NCI-H2107 treated with DMSO at 0.1 percent for 48 hours (cell line): ENCODE data around the gene MPZL2.

ENCODE experiments used
- DNase-seq: peaks from one replicate; lab custom pipeline; 2025; ENCODE audit not compliant: unreplicated experiment; lab: John Stamatoyannopoulos, UW

Gene MPZL2

DNA sequence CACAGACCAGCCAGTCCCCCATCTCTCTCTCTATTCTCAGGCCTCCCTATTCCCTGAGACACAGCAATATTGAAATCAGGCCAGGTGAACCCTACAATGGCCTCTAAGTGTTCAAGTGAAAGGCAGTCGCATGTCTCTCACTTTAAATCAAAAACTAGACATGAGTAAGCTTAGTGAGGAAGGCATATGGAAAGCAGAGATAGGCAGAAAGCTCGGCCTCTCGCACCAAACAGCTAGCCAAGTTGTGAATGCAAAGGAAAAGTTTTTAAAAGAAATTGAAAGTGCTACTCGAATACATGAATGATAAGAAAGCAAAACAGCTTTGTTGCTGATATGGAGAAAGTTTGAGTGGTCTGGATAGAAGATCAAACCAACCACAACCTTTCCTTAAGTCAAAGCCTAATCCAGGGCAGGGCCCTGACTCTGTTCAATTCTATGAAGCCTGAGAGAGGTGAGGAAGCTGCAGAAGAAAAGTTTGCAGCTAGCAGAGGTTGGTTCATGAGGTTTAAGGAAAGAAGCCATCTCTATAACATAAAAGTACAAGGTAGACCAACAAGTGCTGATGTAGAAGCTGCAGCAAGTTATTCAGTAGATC is 19.8 kb upstream of the MPZL2 start:
- DNase-seq = no peak

DNA sequence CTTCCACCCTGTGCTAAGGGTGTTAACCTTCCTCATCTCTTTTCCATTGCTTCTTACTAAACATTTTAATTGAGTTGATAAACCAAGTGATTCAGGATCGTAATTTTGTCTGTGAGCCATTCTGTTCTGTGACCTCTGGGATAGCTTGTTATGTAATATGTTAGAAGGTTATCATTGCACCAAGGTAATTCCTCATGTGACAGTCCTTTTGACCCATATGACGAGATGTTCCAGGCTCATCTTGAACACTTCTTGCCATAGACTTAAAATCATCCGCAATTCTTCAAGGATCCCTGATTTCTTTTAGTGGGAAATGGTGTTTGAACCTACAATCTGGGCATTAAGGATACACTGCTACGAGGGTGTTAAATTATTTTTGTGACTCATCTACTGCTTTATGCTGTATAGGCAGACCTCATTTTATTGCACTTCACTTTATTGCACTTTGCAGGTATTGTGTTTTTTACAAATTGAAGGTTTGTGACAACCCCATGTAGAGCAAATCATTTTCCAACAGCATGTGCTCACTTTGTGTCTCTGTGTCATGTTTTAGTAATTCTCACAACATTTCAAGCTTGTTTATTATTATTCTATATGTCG is 19.0 kb upstream of the MPZL2 start:
- no peak for DNase-seq

GRCh38 chr11:118282606-118283005 is 18.5 kb upstream of the MPZL2 start:
- DNase-seq = no peak

GRCh38 chr11:118281284-118281683 is 17.2 kb upstream of the MPZL2 start:
- DNase-seq = no peak

DNA sequence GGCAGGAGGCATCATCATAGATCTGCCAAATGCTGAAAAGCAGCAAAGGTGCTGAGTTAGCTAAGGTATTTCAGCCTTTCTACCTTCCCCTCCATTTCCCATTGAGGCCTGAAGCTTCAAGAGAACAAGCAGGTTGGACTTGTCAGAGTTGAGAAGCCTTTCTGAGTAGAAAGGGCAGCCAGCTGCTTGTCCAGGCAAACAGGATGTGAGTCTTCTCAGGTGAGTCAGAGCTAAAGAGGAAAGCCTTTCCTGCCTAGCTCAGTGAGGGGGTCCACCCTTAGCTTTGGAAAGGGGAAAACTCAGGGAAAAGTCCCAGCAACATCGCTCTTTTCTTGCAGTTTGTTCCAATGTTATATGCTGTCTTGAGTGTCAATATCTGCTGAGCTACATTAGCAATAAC is 13.2 kb upstream of the MPZL2 start:
- DNase-seq = no peak

GRCh38 chr11:118276422-118276821 is 12.3 kb upstream of the MPZL2 start:
- no peak for DNase-seq

DNA sequence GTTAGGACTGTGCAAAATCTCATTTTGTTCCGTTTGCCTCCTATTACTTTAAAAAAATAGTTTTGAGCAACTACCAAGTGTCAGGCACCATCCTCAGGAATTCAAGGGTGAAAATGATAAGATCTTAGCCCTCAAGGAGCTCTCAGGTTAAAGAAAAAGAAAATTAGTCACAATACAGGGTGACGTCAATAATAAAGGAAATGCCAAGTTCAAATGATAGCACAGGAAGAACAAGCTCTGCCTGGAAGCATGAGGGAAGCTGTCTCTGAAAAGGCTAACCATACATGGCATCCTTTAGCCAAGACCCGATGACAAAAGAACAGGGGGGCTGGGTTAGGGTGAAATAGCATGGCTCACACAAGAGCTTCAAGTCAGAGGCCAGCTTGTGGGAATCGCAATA is 11.1 kb upstream of the MPZL2 start:
- no peak for DNase-seq

DNA sequence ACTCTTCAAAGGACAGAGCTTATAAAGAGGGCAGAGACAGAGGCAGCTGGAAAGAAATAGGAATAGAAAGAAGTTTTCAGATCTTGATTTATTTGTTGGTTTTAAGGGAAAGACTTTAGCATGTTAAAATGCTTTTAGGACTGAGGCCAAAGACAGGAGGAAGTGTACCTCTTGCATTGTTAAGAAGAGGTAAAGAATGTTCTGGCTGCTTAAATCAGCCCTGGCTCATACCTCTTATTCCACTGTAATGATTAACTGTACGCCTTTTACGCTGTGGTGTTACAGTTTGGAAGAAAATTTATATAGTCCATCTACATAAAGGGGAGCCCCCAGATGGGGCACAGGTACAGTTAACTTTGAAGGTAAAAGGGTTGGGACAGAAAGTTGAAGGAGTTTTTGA is 10.1 kb upstream of the MPZL2 start:
- no peak for DNase-seq

DNA sequence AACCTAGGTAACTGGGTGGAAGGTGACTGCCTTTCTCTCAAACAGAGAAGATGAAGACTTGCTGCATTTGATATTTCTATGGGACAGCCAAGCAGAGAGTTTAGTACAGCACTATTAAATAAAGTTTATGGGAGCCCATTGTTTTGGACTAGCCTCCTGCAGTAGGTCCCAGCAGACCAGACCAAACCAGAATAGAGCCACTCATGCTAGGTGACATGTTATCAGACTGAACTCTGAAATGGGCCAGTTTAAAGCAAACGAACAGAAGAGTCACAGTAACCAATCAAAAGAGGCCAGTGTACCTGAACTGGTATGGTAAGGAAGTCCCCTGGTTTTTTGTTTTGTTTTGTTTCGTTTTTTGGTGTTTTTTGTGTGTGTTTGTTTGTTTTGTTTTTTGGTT is 7.9 kb upstream of the MPZL2 start:
- no peak for DNase-seq

GRCh38 chr11:118267486-118267885 is 3.4 kb upstream of the MPZL2 start:
- no peak for DNase-seq

GRCh38 chr11:118265954-118266353 is 1.9 kb upstream of the MPZL2 start:
- DNase-seq = no peak

DNA sequence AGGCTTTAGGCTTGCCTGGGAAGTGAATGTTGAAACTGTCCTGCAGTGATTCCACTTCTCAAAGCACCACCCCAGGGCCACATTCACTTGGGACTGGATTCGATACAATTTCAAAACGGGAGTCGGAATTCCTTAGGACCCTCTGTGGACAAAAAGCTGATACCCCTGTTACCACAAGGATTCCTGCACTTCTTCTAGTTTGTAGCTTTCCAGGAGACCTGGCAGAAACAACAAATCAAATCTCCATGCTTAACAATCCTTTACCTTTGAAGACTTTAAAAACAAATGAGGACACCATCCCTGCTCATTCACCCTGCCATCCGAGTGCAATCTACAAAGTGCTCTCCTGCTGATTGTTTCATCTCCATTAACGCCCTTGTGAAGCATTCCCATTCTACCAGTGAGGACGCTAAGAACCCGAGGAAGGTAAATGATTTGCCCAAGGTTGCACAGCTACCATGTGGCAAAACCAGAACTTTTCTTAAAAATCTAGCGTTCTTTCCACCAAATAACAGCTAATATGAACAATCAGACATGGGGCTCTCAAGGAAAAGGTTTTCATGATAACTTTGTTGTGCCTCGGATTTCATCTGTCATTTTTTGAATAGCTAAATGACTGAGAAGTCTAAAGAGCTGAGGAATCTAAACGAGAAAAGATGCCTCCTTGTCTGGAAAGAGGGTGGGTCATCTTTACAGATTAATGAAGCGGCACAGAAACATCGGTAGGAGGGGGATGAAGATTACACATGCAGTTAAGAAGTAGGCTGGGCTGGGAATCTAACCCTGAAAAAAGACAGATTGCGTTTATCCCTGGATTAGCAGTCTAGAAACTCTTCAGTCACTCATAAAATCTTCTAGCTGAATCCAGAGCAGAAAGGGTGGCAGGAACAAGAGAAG is 720 bp upstream of the MPZL2 start:
- no peak for DNase-seq

DNA sequence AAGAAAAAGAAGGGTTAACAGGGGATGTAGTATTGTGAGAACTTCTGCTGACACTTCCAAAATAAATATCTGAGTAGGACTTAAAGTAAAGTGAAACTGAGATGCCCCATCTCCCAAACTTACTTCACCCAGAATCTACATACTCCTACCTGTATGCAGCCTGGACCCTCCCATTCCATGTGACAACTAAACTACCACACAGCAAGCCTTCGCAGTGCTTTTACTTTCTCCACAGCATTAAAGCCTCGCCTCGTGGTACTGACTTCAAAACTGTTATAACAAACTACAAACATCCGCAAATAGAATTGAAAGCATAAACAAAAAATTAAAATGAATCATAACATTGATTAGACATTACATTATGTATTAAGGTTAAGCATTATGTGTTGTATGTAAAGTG is 985 bp downstream of the MPZL2 start:
- DNase-seq = no peak

DNA sequence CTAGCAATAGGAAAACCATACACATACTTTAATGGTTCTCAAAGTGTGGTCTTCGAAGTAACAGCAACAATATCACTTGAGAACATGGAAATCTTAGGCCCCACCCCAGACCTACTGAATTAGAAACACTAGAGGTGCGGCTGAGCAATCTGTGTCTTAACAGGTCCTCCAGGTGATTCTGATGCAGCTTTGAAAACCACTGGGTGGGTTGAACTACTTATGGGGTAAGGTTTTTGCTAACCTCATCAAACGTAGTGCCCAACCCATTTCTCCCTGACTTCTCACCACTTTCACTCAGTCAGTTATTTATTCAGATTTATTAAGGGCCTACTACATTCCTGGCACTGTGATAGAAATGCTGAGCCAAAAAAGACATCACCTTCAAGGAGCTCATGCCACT is 3.7 kb downstream of the MPZL2 start:
- DNase-seq = no peak

- DNase-seq = no peak
These were observed 5.0 kb downstream of the MPZL2 start for GRCh38 chr11:118259138-118259537.

- no peak for DNase-seq
These were observed 5.7 kb downstream of the MPZL2 start for GRCh38 chr11:118258410-118258809.

- no peak for DNase-seq
These were observed 11.4 kb downstream of the MPZL2 start for GRCh38 chr11:118252688-118253087.

GRCh38 chr11:118251858-118252652 is 12.0 kb downstream of the MPZL2 start, which contains the start of gene MPZL3:
MPZL3 (minus strand) TSS chr11:118252365; CDS start chr11:118252294, 71 bp downstream.
- DNase-seq = peak; percentile 79

DNA sequence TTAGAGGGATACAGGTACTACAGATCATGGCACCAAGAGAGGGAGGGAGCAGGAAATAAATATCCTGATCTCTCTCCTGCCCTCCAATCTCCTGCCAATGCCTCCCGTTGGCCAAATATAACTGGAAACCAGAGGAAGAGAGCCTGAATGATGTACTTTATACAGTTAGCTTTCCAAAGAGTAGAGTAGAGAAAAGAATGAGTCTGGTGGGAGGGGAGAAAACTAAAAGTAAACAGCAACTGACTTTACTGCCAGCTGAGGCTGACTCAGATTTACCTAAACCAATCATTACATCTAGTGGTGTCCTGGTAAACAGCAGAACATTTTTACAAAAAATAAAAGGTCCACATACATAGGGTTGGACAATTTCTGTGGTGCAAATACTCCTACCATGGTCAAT is 17.1 kb downstream of the MPZL2 start:
- DNase-seq = no peak

- DNase-seq = peak; percentile 11
These were observed 18.0 kb downstream of the MPZL2 start for GRCh38 chr11:118245936-118246562.
